ENCODE results near the gene RAMACL.

RAMACL gene

GRCh38 chr6:166617359-166617758 is 30.9 kb upstream of the RAMACL start:
- no peak for DNase-seq

GRCh38 chr6:166616261-166617238 is 30.1 kb upstream of the RAMACL start:
- DNase-seq: no peak

DNA sequence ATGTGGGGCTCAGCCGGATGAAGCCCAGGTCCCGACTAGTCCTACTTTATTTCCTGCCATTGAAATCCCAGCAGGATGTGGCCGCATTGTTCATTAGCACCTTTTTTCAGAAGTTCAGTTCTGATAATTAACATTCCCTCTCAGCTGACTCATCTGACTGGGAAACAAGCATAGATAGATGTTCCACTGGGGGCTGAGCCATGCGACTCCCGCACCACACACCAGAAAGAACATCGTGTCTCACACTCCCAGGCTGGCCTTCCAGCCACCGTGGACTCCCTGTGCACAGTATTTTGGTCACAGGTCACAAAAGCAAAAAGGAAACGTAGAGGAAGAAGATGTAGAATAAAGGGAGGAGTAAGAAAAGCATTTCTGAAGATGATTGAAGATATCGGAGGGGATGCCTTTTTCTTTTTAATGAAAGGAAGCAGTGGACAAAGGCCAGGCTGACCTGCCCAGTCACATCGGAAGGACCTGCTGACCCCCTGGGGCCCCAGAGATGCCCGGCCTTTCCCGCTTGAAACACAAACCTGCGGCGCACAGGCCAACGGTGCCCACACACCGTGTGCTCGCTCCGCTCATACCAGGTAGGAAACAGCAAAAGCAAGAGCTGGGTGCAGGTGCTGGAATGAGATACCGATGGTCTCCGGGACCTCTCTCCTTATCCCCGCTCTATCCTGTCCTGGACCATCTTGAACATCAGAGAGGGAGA is 28.7 kb upstream of the RAMACL start:
- DNase-seq: no peak

DNA sequence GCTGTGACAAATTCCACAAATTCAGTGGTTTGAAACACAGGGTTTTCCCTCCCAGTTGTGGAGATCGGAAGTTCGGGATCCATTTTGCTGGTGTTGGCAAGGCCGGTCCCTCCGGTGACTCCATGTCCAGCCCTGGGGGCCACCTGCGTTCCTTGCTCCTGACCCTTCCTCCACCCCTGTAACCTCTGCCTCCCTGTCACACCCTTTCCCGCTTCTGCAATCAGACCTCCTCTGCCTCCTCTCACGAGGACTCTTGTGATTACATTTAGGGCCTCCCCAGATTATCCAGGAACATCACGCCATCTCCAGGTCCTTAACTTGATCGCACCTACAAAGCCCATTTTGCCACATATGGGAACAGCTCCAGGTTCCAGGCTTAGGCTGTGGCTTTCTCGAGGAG is 28.1 kb upstream of the RAMACL start:
- no peak for DNase-seq

DNA sequence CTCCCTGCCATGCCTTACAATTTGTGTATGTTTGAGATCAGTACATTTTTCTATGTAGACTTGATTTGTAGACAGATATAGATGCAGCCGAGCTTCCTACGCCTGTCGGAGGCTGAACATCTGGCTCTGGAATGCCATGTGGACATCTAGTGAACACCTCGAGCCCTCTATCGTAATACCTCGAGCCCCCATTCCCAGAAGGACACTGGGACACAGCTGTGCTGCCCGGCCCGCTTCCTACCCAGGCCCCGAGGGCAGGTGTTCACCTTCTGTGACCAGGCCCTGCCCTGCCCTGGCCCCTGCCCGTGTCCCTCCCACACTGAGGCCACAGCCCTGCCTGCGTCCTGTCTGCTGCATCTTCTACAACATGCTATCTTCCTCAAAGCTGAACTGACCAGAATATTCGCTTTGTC is 27.7 kb upstream of the RAMACL start:
- no peak for DNase-seq

GRCh38 chr6:166613027-166613426 is 26.5 kb upstream of the RAMACL start:
- no peak for DNase-seq

DNA sequence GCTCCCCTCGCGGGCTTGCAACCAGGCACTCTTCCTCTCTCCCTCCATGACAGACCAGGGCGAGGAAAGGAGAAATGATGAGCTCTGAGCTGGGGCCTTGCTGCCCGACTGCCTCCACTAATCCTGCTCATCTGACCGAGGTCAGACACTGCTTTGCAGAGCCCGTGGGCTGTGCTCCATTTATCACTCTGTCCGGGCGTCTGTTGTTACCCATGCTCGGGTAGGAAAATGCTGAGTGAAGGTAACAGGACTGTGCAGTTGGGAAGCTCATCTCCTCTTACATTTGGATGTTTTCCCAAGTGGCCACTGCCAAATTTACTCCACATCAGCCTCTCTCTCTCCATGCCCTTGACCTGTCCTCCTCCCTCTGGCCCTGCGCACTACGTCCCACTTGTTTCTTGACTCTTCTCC is 26.0 kb upstream of the RAMACL start:
- no peak for DNase-seq

DNA sequence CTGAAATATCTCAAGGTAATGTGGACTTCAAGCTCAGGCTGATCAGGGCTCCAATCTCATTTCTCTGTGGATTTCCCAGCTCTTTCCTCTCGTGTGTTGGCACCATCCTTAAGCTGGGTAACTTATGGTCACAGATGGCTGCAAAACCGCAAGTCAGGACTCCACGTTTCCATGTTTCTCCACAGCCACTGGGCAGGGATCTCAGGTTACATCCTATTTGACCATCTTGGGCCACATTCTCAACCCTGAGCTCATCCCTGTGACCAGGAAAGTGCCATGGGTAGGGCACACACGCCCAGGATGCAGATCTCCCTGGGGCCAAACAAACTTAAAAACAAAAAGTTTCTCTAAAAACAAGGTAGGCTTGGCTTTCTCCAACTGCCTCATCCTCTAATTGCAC is 25.2 kb upstream of the RAMACL start:
- DNase-seq: no peak

DNA sequence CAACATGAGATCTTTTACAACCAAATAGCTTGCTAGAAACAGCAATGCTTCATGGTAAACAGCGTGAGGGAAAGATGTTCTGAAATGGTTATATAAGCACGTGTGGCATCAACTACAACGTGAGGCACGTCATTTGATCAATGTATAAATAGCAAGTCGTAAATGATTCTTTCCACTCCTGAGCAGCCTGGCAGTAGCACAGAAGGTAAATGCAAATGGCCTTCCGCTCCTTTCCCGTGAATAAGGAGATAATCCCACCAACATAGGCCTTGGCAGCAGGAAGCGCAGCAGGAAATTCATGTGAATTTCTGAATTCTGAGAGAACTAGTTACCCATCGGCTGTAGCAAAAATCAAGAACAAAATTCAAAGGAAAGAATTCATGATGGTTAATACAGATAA is 23.6 kb upstream of the RAMACL start:
- no peak for DNase-seq

- DNase-seq: no peak
Observed at GRCh38 chr6:166608774-166609173, 22.3 kb upstream of the RAMACL start.

DNA sequence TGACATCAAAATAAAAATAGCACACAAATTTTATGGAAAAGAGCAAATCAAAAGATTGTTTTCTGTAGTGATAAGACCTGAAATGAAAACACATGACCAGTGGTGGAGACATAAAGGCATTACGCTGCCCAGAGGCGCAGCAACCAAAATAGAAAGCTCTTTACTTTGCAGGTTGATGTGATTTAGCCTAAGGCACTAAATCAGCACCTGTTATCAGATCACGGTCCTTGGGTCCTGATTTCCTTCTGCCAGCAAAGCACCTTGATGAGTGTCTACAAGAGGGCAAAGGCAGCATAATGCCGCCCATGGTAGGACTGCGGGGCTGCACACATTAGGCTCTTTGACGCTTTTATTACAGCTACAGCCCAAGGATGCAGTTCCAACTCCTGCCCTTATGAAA is 19.3 kb upstream of the RAMACL start:
- DNase-seq: no peak

GRCh38 chr6:166604911-166605310 is 18.4 kb upstream of the RAMACL start:
- no peak for DNase-seq

DNA sequence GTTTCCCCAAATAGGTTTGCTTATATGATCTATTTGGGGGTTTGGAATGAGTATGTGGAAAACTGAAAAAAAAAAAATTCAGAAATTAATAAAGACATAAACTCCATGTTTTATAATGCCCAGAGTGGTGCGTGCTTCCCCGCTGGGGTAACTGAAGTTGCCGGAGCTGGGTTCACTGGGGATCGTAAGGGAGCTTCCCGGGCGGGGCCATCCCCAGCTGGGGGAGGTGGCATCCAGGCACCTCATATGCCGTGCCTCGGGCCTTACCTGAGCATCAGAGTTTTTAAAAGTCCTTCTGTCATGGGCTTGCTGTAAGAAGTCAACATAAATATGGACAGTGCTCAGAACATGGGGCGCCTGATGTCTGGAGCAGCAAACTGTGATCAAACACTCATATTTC is 17.9 kb upstream of the RAMACL start:
- no peak for DNase-seq

DNA sequence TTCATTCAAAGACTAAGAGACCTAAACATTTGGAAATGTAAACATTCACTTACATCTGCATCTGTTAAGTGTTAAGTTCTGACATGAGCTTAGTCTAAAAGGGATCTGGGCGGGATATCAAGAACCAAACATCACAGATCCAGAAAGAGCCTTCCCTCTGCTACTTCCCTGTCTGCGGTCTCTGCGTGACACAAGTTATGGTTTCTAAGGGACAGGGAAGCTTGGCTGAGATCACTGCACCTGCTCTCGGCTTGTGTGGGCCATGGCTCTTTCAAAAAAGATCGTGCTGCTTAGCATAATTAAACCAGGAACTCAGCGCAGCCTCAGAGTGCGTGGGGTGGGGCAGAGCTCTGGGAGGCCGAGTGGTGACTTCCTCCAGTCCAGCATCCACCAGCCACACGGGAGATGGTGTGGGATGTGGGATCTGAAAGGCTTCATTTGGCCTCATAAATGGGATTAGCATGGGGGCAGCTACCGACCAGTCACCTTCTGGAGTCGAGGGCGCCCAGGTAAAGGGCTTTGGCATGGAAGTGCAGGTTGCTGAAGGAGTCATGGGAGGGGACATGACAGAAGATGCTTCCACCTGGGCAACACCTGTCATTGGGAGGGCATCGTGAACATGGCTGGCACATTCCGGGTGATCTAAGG is 16.7 kb upstream of the RAMACL start:
- DNase-seq: no peak

DNA sequence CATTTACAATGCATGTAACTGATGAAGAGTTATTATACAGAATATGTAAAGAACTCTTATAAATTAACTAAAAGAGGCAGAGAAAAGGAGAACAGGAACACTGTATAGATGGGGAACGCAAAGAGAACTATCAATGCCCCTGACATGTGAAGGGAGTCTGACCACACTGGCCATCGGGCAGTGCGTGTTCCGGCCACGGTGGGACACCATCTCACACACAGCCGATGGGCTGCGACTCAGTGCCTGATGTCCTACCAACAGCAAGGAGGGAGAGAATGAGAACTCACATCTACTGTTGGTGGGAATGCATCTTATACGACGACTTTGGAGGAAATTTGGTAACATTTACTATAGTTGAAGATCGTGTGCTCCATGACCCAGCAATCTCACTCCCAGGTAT is 15.5 kb upstream of the RAMACL start:
- DNase-seq: no peak

- no peak for DNase-seq
Observed at GRCh38 chr6:166600931-166601330, 14.5 kb upstream of the RAMACL start.

GRCh38 chr6:166599205-166599604 is 12.7 kb upstream of the RAMACL start:
- no peak for DNase-seq

- DNase-seq: no peak
Observed at GRCh38 chr6:166598441-166599138, 12.1 kb upstream of the RAMACL start.

- no peak for DNase-seq
Observed at GRCh38 chr6:166597711-166598440, 11.4 kb upstream of the RAMACL start.

DNA sequence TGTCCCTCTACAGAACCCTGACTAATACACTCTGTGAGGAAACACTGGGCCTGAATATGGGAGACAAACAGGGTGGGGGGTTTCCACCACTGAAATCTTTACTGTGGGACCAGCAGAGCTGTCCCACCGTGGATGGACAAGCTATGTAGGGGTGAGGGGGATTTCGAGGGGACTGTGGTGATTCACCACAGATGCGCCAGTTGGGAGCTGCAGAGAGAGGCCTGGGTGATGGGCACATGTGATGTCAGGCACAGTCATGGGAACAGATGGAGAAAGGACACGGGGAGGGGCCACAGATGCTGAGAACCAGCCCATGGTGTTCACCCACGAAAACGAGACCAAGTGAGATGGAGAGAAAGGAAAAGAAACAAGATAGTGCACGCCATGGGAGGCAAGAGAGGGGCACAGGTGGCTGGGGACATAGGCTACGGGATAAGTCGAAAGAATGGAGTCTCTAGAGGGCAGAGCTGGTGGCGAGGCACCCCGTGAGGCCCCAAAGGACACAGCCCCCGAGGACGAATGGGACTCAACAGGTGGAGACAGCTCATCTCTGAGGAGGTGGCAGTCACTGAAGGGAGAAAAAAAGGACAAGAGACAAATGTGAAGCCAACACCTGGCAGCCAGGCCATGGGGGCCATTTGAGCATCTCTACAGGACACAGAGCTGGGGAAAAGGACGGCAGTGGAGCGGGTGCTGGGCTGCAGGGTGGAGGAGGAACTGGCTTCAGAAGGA is 10.5 kb upstream of the RAMACL start:
- no peak for DNase-seq

GRCh38 chr6:166595949-166596348 is 9.5 kb upstream of the RAMACL start:
- DNase-seq: no peak

Measured in central memory CD4-positive, alpha-beta T cell (primary cell).